Loucy (cell line): ENCODE results near the gene TENM4.

Experiments
- H2AFZ ChIP-seq: fragments of 200-600 bp; sonication (generic); 2 replicates; pipeline ENCODE4 v1.6.0; 2016; ENCODE audit warnings: antibody characterized with exemption, mild to moderate bottlenecking, low read length, moderate library complexity
- H3F3A ChIP-seq: fragments of 200-600 bp; 2 replicates; pipeline ENCODE4 v1.6.0; 2016; ENCODE audit warnings: antibody characterized with exemption, low read depth, mild to moderate bottlenecking
- H3K27me3 ChIP-seq: fragments of 200-600 bp; sonication (generic); 2 replicates; pipeline ENCODE4 v1.6.1; 2014; ENCODE audit warnings: low read length, mild to moderate bottlenecking; ENCODE audit not compliant: insufficient read depth, poor library complexity, severe bottlenecking
- H3K36me3 ChIP-seq: fragments of 200-600 bp; sonication (generic); 2 replicates; pipeline ENCODE4 v1.6.1; 2016; ENCODE audit warnings: low read length; ENCODE audit not compliant: insufficient read depth
- H3K4me1 ChIP-seq: fragments of 200-600 bp; sonication (generic); 2 replicates; pipeline ENCODE4 v1.5.1; 2014; ENCODE audit warnings: low read length, mild to moderate bottlenecking; ENCODE audit not compliant: insufficient read depth, poor library complexity, severe bottlenecking
- H3K4me2 ChIP-seq: fragments of 200-600 bp; sonication (generic); 2 replicates; pipeline ENCODE4 v1.6.0; 2014; ENCODE audit warnings: antibody characterized with exemption, low read length, low read depth, mild to moderate bottlenecking; ENCODE audit not compliant: poor library complexity, severe bottlenecking
- H3K4me3 ChIP-seq: fragments of 200-600 bp; sonication (generic); 2 replicates; pipeline ENCODE4 v1.5.1; 2014; ENCODE audit warnings: low read length, mild to moderate bottlenecking, mixed read lengths; ENCODE audit not compliant: poor library complexity, severe bottlenecking
- H3K79me2 ChIP-seq: fragments of 200-600 bp; sonication (generic); 2 replicates; pipeline ENCODE4 v1.6.1; 2014; ENCODE audit warnings: low read length; ENCODE audit not compliant: insufficient read depth
- H3K9ac ChIP-seq: fragments of 200-600 bp; sonication (generic); 2 replicates; pipeline ENCODE4 v1.6.0; 2014; ENCODE audit warnings: mild to moderate bottlenecking, low read depth, low read length, moderate library complexity; ENCODE audit not compliant: poor library complexity, severe bottlenecking
- H3K9me2 ChIP-seq: fragments of 200-600 bp; sonication (generic); replicated peaks from 2 replicates; pipeline ENCODE4 v1.6.1; 2016; ENCODE audit warnings: low read depth, low read length, mixed read lengths
- H3K9me3 ChIP-seq: fragments of 200-600 bp; sonication (generic); 2 replicates; pipeline ENCODE4 v1.6.1; 2014; ENCODE audit warnings: mild to moderate bottlenecking, antibody characterized with exemption, low read length, low read depth; ENCODE audit not compliant: insufficient read depth
- H4K20me1 ChIP-seq: fragments of 200-600 bp; sonication (generic); 2 replicates; pipeline ENCODE4 v1.6.0; 2014; ENCODE audit warnings: antibody characterized with exemption, low read length, mild to moderate bottlenecking; ENCODE audit not compliant: insufficient read depth, poor library complexity, severe bottlenecking
- EZH2phosphoT487 ChIP-seq: fragments of 200-600 bp; IDR thresholded peaks from 2 replicates; pipeline ENCODE4 v1.6.1; 2018; ENCODE audit warnings: antibody characterized with exemption, mild to moderate bottlenecking, moderate library complexity, borderline replicate concordance
- TF ChIP-seq, protein P1 (sequence below): fragments of 200-600 bp; sonication (generic); conservative IDR thresholded peaks from 2 replicates; pipeline ENCODE4 v1.5.1; 2014; ENCODE audit warnings: mild to moderate bottlenecking, antibody characterized with exemption, low read length

The TENM4 gene

GRCh38 chr11:78645226-78646202, 795.3 kb downstream of the TENM4 start:
- Histone ChIP-seq H3K9me2 (no peaks in the 10 kb centered on the region), H3K9ac (no peak overlapping the region), H3K9me3 (no peaks in the 10 kb centered on the region), H3K4me1 (no peaks in the 10 kb centered on the region), H3K36me3 (no peaks in the 10 kb centered on the region), H3K4me3 (peak overlapping the region; percentile 51), H4K20me1 (no peaks in the 10 kb centered on the region), H2AFZ (peak overlapping the region; percentile 67), H3K27me3 (no peaks in the 10 kb centered on the region), H3F3A (no peaks in the 10 kb centered on the region), H3K4me2 (peak overlapping the region; percentile 39), H3K79me2 (no peaks in the 10 kb centered on the region)
- TF ChIP-seq, protein P1, sequence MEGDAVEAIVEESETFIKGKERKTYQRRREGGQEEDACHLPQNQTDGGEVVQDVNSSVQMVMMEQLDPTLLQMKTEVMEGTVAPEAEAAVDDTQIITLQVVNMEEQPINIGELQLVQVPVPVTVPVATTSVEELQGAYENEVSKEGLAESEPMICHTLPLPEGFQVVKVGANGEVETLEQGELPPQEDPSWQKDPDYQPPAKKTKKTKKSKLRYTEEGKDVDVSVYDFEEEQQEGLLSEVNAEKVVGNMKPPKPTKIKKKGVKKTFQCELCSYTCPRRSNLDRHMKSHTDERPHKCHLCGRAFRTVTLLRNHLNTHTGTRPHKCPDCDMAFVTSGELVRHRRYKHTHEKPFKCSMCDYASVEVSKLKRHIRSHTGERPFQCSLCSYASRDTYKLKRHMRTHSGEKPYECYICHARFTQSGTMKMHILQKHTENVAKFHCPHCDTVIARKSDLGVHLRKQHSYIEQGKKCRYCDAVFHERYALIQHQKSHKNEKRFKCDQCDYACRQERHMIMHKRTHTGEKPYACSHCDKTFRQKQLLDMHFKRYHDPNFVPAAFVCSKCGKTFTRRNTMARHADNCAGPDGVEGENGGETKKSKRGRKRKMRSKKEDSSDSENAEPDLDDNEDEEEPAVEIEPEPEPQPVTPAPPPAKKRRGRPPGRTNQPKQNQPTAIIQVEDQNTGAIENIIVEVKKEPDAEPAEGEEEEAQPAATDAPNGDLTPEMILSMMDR = peak; percentile 99
- TF ChIP-seq EZH2phosphoT487 = no peak

DNA sequence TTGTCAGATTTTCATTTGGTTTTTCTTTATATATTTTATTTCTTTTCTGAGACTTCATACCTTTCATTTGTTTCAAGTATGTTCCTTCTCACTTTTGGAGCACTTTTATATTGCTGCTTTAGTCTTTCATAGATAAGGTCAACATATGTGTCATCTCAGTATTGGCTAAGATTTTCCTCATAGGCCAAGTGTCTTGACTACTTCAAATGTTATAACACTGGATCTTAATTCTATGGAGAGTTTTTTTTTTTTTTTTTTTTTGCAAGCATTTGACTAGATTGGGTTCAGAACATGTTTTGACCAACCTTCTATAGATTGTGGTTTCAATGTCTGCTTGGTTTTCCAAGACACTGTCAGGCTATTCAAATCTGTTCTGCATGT, 797.2 kb downstream of the TENM4 start:
- H3K79me2 ChIP-seq = no peaks in the 10 kb centered on the region
- no peaks in the 10 kb centered on the region for H3F3A ChIP-seq
- no peak overlapping the region for H3K4me3 ChIP-seq
- no peaks in the 10 kb centered on the region for H3K27me3 ChIP-seq
- H3K36me3 ChIP-seq = no peaks in the 10 kb centered on the region
- no peaks in the 10 kb centered on the region for H3K9me2 ChIP-seq
- H3K9me3 ChIP-seq = no peaks in the 10 kb centered on the region
- no peaks in the 10 kb centered on the region for H4K20me1 ChIP-seq
- H2AFZ ChIP-seq = no peak overlapping the region
- H3K4me1 ChIP-seq = no peaks in the 10 kb centered on the region
- TF ChIP-seq EZH2phosphoT487 = no peak
- TF ChIP-seq, protein P1 = no peak
- H3K4me2 ChIP-seq = no peak overlapping the region
- H3K9ac ChIP-seq = no peak overlapping the region

- no peaks in the 10 kb centered on the region for H3K36me3 ChIP-seq
- H3K4me1 ChIP-seq = no peaks in the 10 kb centered on the region
- no peaks in the 10 kb centered on the region for H3K9me2 ChIP-seq
- H3K27me3 ChIP-seq = no peaks in the 10 kb centered on the region
- no peaks in the 10 kb centered on the region for H3K9me3 ChIP-seq
- H3F3A ChIP-seq = no peaks in the 10 kb centered on the region
- no peaks in the 10 kb centered on the region for H4K20me1 ChIP-seq
- no peak overlapping the region for H2AFZ ChIP-seq
- H3K4me2 ChIP-seq = no peak overlapping the region
- no peak overlapping the region for H3K4me3 ChIP-seq
- TF ChIP-seq EZH2phosphoT487 = no peak
- TF ChIP-seq, protein P1 = no peak
- no peak overlapping the region for H3K9ac ChIP-seq
- H3K79me2 ChIP-seq = no peaks in the 10 kb centered on the region
Measured at GRCh38 chr11:78642979-78643675, 797.7 kb downstream of the TENM4 start.
